Measurements from ENCODE around the gene LINGO1.

- TF ChIP-seq CTCF (conservative IDR thresholded peaks at IDR 0.05; ENCODE audit: low read length): no peak
- no peak for TF ChIP-seq EZH2phosphoT487 (IDR thresholded peaks at IDR 0.05; ENCODE audit: borderline replicate concordance, low read depth, low read length)
Observed at GRCh38 chr15:77641999-77642398, 9.3 kb upstream of the LINGO1 start.
